HCEC 1CT (cell line): ENCODE data around the gene DDX4.
A peak's percentile ranks its signal among the peaks of the same experiment; 100 is the strongest.
"Not testable (repeated sequence)": the region's sequence is repeated elsewhere in the genome, so short reads cannot be mapped to it uniquely, and the experiment has no call there.

ENCODE experiments used
- DNase-seq: peaks from one replicate; pipeline ENCODE4 v3.0.0-alpha.2; 2017

The DDX4 gene

GRCh38 chr5:55731848-55732247 lies 6.0 kb upstream of the DDX4 start:
- DNase-seq: no peak

- no peak for DNase-seq
These were observed 5.3 kb upstream of the DDX4 start for GRCh38 chr5:55732585-55732984.

GRCh38 chr5:55734658-55735057 lies 3.2 kb upstream of the DDX4 start:
- DNase-seq: no peak

GRCh38 chr5:55742778-55743177 lies 4.9 kb downstream of the DDX4 start:
- DNase-seq: no peak

GRCh38 chr5:55747778-55748318 lies 10.0 kb downstream of the DDX4 start:
- no peak for DNase-seq

- DNase-seq: no peak
These were observed 11.5 kb downstream of the DDX4 start for GRCh38 chr5:55749387-55749786.

GRCh38 chr5:55750063-55750462 lies 12.2 kb downstream of the DDX4 start:
- no peak for DNase-seq

GRCh38 chr5:55750499-55750898 lies 12.6 kb downstream of the DDX4 start:
- DNase-seq: no peak

- DNase-seq: no peak
These were observed 20.4 kb downstream of the DDX4 start for GRCh38 chr5:55758231-55758630.

GRCh38 chr5:55758714-55759113 lies 20.9 kb downstream of the DDX4 start:
- no peak for DNase-seq

- DNase-seq: not testable (repeated sequence)
These were observed 23.9 kb downstream of the DDX4 start for GRCh38 chr5:55761721-55762120.

- DNase-seq: no peak
These were observed 26.0 kb downstream of the DDX4 start for GRCh38 chr5:55763746-55764420.

- DNase-seq: no peak
These were observed 30.4 kb downstream of the DDX4 start for GRCh38 chr5:55768279-55768678.

GRCh38 chr5:55771175-55771655 lies 33.4 kb downstream of the DDX4 start:
- DNase-seq: no peak

- DNase-seq: no peak
These were observed 35.2 kb downstream of the DDX4 start for GRCh38 chr5:55773057-55773456.

GRCh38 chr5:55777332-55777731 lies 39.5 kb downstream of the DDX4 start:
- no peak for DNase-seq

GRCh38 chr5:55800924-55801323 lies 63.1 kb downstream of the DDX4 start:
- no peak for DNase-seq

- not testable (repeated sequence) for DNase-seq
These were observed 71.0 kb downstream of the DDX4 start for GRCh38 chr5:55808814-55809213.

- not testable (repeated sequence) for DNase-seq
These were observed 78.1 kb downstream of the DDX4 start for GRCh38 chr5:55815939-55816338.

GRCh38 chr5:55816342-55816741 lies 78.5 kb downstream of the DDX4 start:
- DNase-seq: peak; percentile 90

- DNase-seq: peak; percentile 23
These were observed 79.2 kb downstream of the DDX4 start for GRCh38 chr5:55817030-55817429.

GRCh38 chr5:55820488-55820887 lies 82.6 kb downstream of the DDX4 start:
- DNase-seq: no peak

- no peak for DNase-seq
These were observed 84.1 kb downstream of the DDX4 start for GRCh38 chr5:55821731-55822512.

GRCh38 chr5:55823151-55823796 lies 85.4 kb downstream of the DDX4 start:
- DNase-seq: no peak
